ENCODE data around the gene FBXW7. TPM values are rescaled to one million over a fixed set of nuclear protein-coding genes. Genes with fewer than 3 reads are reported as not detected.

The FBXW7 gene
- total and polyA plus RNA-seq, 2 of the 8 experiments (the other 6 are each of a cell fraction or from before 2014, with no cell fraction given), result 6.0 to 26.7 TPM

DNA sequence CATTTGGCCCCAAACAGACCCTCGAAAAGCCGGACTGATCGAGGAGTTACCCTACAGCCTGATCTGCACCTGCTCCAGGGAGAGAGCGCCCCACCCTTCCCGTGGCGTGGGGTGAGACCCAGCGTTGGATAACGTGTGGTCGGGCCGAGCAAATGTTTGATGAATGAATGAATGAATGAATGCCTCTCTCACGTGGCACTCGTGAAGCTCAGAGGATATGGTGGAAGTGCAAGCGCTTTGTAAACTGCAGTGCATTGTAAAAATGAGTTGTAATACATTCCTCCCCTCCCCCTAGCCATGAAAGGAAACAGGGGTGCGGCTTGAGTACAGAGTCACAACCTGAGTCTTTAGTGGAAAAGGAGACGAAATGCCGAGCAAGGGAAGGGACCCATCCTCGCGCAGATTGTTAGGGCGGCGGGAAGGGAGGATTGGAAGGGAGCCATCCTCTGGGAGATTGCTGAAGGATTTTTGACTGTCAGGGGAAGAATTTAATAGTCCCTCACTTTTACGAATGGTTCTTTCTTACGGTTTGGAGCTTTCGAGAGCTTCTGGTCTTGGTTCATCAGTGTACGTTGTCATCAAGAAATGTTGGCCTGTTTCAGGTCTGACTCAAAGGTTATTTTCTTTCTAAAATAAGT, 772 bp upstream of the FBXW7 start (continued):
- TF ChIP-seq RXRA (IDR thresholded peaks at IDR 0.05; ENCODE audit: insufficient read depth, low read depth, low read length), result no peak
- TF ChIP-seq SIN3A (conservative IDR thresholded peaks at IDR 0.05 in 1 of 2, IDR thresholded peaks at IDR 0.05 in 1 of 2; ENCODE audit: low read depth in 1 of 2, low read length in 2 of 2), result peak in 1 of 2 experiments; percentile 30; a peak in 2 of 4 replicates
- TF ChIP-seq, protein P1, sequence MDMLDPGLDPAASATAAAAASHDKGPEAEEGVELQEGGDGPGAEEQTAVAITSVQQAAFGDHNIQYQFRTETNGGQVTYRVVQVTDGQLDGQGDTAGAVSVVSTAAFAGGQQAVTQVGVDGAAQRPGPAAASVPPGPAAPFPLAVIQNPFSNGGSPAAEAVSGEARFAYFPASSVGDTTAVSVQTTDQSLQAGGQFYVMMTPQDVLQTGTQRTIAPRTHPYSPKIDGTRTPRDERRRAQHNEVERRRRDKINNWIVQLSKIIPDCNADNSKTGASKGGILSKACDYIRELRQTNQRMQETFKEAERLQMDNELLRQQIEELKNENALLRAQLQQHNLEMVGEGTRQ (IDR thresholded peaks at IDR 0.05; ENCODE audit: low read length), result no peak
- TF ChIP-seq TAF1 (IDR thresholded peaks at IDR 0.05; ENCODE audit: low read depth, low read length), result 0 out of 2 replicates have a peak, but pooled peaks have one; percentile 0
- TF ChIP-seq CHD1 (IDR thresholded peaks at IDR 0.05; ENCODE audit: low read depth, low read length), result no peak
- TF ChIP-seq POLR2AphosphoS5 (IDR thresholded peaks at IDR 0.05; ENCODE audit: low read depth, low read length), result 0 out of 2 replicates have a peak, but pooled peaks have one; percentile 32
- no peak for TF ChIP-seq CREB1 (IDR thresholded peaks at IDR 0.05)
